Smooth muscle cell (in vitro differentiated cells): ENCODE results near the gene HBE1. TPM values are rescaled to one million over a fixed set of nuclear protein-coding genes. Genes with fewer than 3 reads are reported as not detected.
A peak's percentile ranks its signal among the peaks of the same experiment; 100 is the strongest.

ENCODE experiments used
- DNase-seq: peaks from one replicate; lab custom pipeline; 2025; ENCODE audit not compliant: unreplicated experiment; lab: John Stamatoyannopoulos, UW
- H2AFZ ChIP-seq: fragments of 200-600 bp; sonication (generic); 2 replicates; pipeline ENCODE4 v1.6.0; 2016; ENCODE audit warnings: antibody characterized with exemption, low read depth, mild to moderate bottlenecking
- H3F3A ChIP-seq: fragments of 200-600 bp; sonication (generic); 2 replicates; pipeline ENCODE4 v1.6.0; 2017; ENCODE audit warnings: antibody characterized with exemption, low read depth
- H3K27ac ChIP-seq: fragments of 200-600 bp; sonication (generic); 2 replicates; pipeline ENCODE4 v1.5.1; 2016; ENCODE audit warnings: low read depth, mild to moderate bottlenecking
- H3K27me3 ChIP-seq: fragments of 200-600 bp; sonication (generic); 2 replicates; pipeline ENCODE4 v1.6.1; 2016; ENCODE audit warnings: low read depth, mild to moderate bottlenecking
- H3K36me3 ChIP-seq: fragments of 200-600 bp; sonication (generic); 2 replicates; pipeline ENCODE4 v1.5.1; 2016; ENCODE audit warnings: low read depth
- H3K4me1 ChIP-seq: fragments of 200-600 bp; sonication (generic); 2 replicates; pipeline ENCODE4 v1.5.1; 2016; ENCODE audit warnings: low read depth
- H3K4me2 ChIP-seq: fragments of 200-600 bp; sonication (generic); 2 replicates; pipeline ENCODE4 v1.6.0; 2016; ENCODE audit warnings: mild to moderate bottlenecking
- H3K4me3 ChIP-seq: fragments of 200-600 bp; sonication (generic); 2 replicates; pipeline ENCODE4 v1.5.1; 2016; ENCODE audit warnings: mild to moderate bottlenecking
- H3K79me2 ChIP-seq: fragments of 200-600 bp; sonication (generic); 2 replicates; pipeline ENCODE4 v1.6.0; 2016; ENCODE audit warnings: low read depth, mild to moderate bottlenecking
- H3K9ac ChIP-seq: fragments of 200-600 bp; sonication (generic); 2 replicates; pipeline ENCODE4 v1.6.0; 2016; ENCODE audit warnings: low read depth
- H3K9me3 ChIP-seq: fragments of 200-600 bp; sonication (generic); replicated peaks from 2 replicates; pipeline ENCODE4 v1.5.1; 2016; ENCODE audit warnings: low read depth
- H4K20me1 ChIP-seq: fragments of 200-600 bp; sonication (generic); 2 replicates; pipeline ENCODE4 v1.6.0; 2016; ENCODE audit warnings: low read depth
- CTCF ChIP-seq: fragments of 200-600 bp; sonication (generic); IDR thresholded peaks from 2 replicates; pipeline ENCODE4 v1.5.1; 2017; ENCODE audit warnings: borderline replicate concordance, mild to moderate bottlenecking, antibody characterized with exemption; ENCODE audit not compliant: insufficient read depth, poor library complexity, severe bottlenecking
- WGBS: methylation state at CpG from one replicate; pipeline ENCODE4 v1.1.7; 2016; ENCODE audit warnings: low lambda C conversion rate; 5-methylcytosine and 5-hydroxymethylcytosine counted together
- polyA plus RNA-seq: library from polyadenylated mRNA; unstranded; fragments of >200 nt; fragmentation: Nextera tagmentation; extraction: Ambion mirVana; gene quantifications from 2 replicates; pipeline ENCODE4 v1.2.1, GENCODE V29; 2016
- total RNA-seq: library from RNA; depleted of rRNA; stranded (reverse); fragments of >200 nt; gene quantifications from 2 replicates; pipeline ENCODE4 v1.2.3, GENCODE V29; 2014

The HBE1 gene
- total and polyA plus RNA-seq, 2 experiments from 2014 or later, result not detected

GRCh38 chr11:5283086-5283485 is 13.3 kb upstream of the HBE1 start:
- Histone ChIP-seq H3K4me3 (no peak overlapping the region), H3K9me3 (no peaks in the 10 kb centered on the region), H3K9ac (no peak overlapping the region), H4K20me1 (no peaks in the 10 kb centered on the region), H3F3A (no peaks in the 10 kb centered on the region), H2AFZ (no peak overlapping the region), H3K4me2 (no peak overlapping the region), H3K27me3 (no peaks in the 10 kb centered on the region), H3K4me1 (no peaks in the 10 kb centered on the region), H3K79me2 (no peaks in the 10 kb centered on the region), H3K27ac (no peak overlapping the region), H3K36me3 (no peaks in the 10 kb centered on the region)
- no peak for DNase-seq
- no peak for TF ChIP-seq CTCF
- 95% methylated on average over 3 of the region's 3 CpGs for WGBS

GRCh38 chr11:5282628-5283027 is 12.9 kb upstream of the HBE1 start:
- H3K9ac ChIP-seq, result no peak overlapping the region
- H3K4me1 ChIP-seq, result no peaks in the 10 kb centered on the region
- no peaks in the 10 kb centered on the region for H3K9me3 ChIP-seq
- DNase-seq, result no peak
- H3K4me2 ChIP-seq, result no peak overlapping the region
- no peaks in the 10 kb centered on the region for H3F3A ChIP-seq
- no peaks in the 10 kb centered on the region for H3K79me2 ChIP-seq
- H3K27me3 ChIP-seq, result no peaks in the 10 kb centered on the region
- H2AFZ ChIP-seq, result no peak overlapping the region
- no peak overlapping the region for H3K4me3 ChIP-seq
- 95% methylated on average over 2 of the region's 2 CpGs for WGBS
- no peaks in the 10 kb centered on the region for H4K20me1 ChIP-seq
- H3K27ac ChIP-seq, result no peak overlapping the region
- no peaks in the 10 kb centered on the region for H3K36me3 ChIP-seq
- TF ChIP-seq CTCF, result no peak

GRCh38 chr11:5281596-5281995 is 11.9 kb upstream of the HBE1 start:
- no peak for TF ChIP-seq CTCF
- Histone ChIP-seq H2AFZ (no peak overlapping the region), H3K27me3 (no peaks in the 10 kb centered on the region), H3K36me3 (no peaks in the 10 kb centered on the region), H3K9ac (no peak overlapping the region), H3K9me3 (no peaks in the 10 kb centered on the region), H3K4me2 (no peak overlapping the region), H3K4me1 (no peaks in the 10 kb centered on the region), H3K79me2 (no peaks in the 10 kb centered on the region), H3F3A (no peaks in the 10 kb centered on the region), H3K27ac (no peak overlapping the region), H3K4me3 (no peak overlapping the region), H4K20me1 (no peaks in the 10 kb centered on the region)
- DNase-seq, result no peak

GRCh38 chr11:5280582-5281102 is 10.9 kb upstream of the HBE1 start:
- no peaks in the 10 kb centered on the region for H3K27me3 ChIP-seq
- no peaks in the 10 kb centered on the region for H3K9me3 ChIP-seq
- DNase-seq, result peak; percentile 7
- H3K4me1 ChIP-seq, result no peaks in the 10 kb centered on the region
- H3K36me3 ChIP-seq, result no peaks in the 10 kb centered on the region
- no peak overlapping the region for H3K4me3 ChIP-seq
- H3K79me2 ChIP-seq, result no peaks in the 10 kb centered on the region
- H4K20me1 ChIP-seq, result no peaks in the 10 kb centered on the region
- H3K27ac ChIP-seq, result peak overlapping the region; percentile 4
- TF ChIP-seq CTCF, result no peak
- H3K4me2 ChIP-seq, result no peak overlapping the region
- WGBS, result 39% methylated on average over 3 of the region's 3 CpGs
- no peak overlapping the region for H2AFZ ChIP-seq
- H3K9ac ChIP-seq, result no peak overlapping the region
- no peaks in the 10 kb centered on the region for H3F3A ChIP-seq
